Measurements from ENCODE around the gene IRF8.

Gene IRF8

DNA sequence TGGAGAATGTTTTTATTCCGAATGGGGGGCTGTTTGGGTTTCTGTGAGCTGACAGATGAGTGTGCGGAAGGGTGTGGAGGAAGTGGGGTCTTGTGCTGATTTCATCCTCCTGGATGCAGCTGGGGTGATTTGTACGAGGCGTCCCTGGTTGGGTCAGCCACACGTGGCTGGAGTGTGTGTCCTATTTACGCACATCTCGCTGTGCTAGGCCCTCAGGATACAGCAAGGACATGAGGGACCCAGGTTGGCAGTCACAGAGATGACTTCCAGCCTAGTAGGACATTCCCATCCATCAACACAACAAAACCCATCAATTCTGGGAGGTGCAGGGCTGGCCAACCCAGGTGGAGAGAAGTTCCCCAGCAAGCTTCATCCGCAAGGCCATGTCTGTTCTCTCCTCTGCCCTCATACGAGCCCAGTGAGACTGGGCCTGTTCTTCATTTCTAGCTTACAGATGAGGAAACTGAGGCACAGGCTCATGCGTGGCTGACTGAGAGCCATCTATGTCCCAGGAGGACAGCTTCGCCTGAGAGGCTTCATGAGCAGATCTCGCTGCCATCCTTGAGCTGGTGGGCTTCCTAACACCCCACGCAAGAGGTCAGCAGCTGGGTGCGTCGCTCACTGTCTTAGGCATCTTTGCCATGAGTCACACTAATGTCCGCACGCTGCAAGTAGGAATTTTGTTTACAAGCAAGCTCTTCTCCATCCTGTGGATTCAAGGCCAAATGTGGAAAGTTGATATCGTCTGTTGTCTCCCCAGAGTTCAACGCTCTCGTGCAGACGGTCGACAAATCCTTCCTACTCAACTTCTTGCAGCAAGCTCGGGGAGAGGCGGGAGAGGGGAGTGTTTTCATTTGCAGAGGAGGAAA is 24.4 kb downstream of the IRF8 start:
- Histone ChIP-seq H3F3A (ENCODE audit: control insufficient read depth, insufficient read depth) (peaks cover 63% of the 10 kb centered on the region), H3K79me2 (ENCODE audit: control insufficient read depth, low read length) (no peaks in the 10 kb centered on the region), H3K4me1 (ENCODE audit: control insufficient read depth, low read length) (peaks cover 27% of the 10 kb centered on the region), H3K9me3 (ENCODE audit: control insufficient read depth, insufficient read depth, low read length) (no peaks in the 10 kb centered on the region), H3K36me3 (ENCODE audit: control insufficient read depth, low read length) (peaks cover 43% of the 10 kb centered on the region), H3K9me2 (replicated peaks; ENCODE audit: control insufficient read depth, low read length) (no peaks in the 10 kb centered on the region), H3K4me3 (ENCODE audit: low read length) (no peak overlapping the region), H3K4me2 (ENCODE audit: low read length) (no peak overlapping the region), H3K27ac (ENCODE audit: low read depth, low read length) (no peak overlapping the region), H3K27me3 (ENCODE audit: control insufficient read depth, low read length) (no peaks in the 10 kb centered on the region), H4K20me1 (ENCODE audit: control insufficient read depth, insufficient read depth, low read depth, low read length) (no peaks in the 10 kb centered on the region)
- no peak for TF ChIP-seq EZH2phosphoT487 (IDR thresholded peaks at IDR 0.05; ENCODE audit: borderline replicate concordance, low read length)
- TF ChIP-seq, protein P1, sequence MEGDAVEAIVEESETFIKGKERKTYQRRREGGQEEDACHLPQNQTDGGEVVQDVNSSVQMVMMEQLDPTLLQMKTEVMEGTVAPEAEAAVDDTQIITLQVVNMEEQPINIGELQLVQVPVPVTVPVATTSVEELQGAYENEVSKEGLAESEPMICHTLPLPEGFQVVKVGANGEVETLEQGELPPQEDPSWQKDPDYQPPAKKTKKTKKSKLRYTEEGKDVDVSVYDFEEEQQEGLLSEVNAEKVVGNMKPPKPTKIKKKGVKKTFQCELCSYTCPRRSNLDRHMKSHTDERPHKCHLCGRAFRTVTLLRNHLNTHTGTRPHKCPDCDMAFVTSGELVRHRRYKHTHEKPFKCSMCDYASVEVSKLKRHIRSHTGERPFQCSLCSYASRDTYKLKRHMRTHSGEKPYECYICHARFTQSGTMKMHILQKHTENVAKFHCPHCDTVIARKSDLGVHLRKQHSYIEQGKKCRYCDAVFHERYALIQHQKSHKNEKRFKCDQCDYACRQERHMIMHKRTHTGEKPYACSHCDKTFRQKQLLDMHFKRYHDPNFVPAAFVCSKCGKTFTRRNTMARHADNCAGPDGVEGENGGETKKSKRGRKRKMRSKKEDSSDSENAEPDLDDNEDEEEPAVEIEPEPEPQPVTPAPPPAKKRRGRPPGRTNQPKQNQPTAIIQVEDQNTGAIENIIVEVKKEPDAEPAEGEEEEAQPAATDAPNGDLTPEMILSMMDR (IDR thresholded peaks at IDR 0.05; ENCODE audit: low read depth, low read length, poor library complexity, severe bottlenecking) = no peak

GRCh38 chr16:85924675-85925074 is 25.7 kb downstream of the IRF8 start:
- Histone ChIP-seq H3F3A (ENCODE audit: control insufficient read depth, insufficient read depth) (peaks cover 56% of the 10 kb centered on the region), H3K4me1 (ENCODE audit: control insufficient read depth, low read length) (peaks cover 38% of the 10 kb centered on the region), H3K9me3 (ENCODE audit: control insufficient read depth, insufficient read depth, low read length) (no peaks in the 10 kb centered on the region), H3K9me2 (replicated peaks; ENCODE audit: control insufficient read depth, low read length) (no peaks in the 10 kb centered on the region), H3K27ac (ENCODE audit: low read depth, low read length) (no peak overlapping the region), H3K79me2 (ENCODE audit: control insufficient read depth, low read length) (no peaks in the 10 kb centered on the region), H4K20me1 (ENCODE audit: control insufficient read depth, insufficient read depth, low read depth, low read length) (no peaks in the 10 kb centered on the region), H3K27me3 (ENCODE audit: control insufficient read depth, low read length) (no peaks in the 10 kb centered on the region), H3K4me3 (ENCODE audit: low read length) (no peak overlapping the region), H3K4me2 (ENCODE audit: low read length) (no peak overlapping the region), H3K36me3 (ENCODE audit: control insufficient read depth, low read length) (peaks cover 30% of the 10 kb centered on the region)
- TF ChIP-seq EZH2phosphoT487 (IDR thresholded peaks at IDR 0.05; ENCODE audit: borderline replicate concordance, low read length) = no peak
- TF ChIP-seq, protein P1 (IDR thresholded peaks at IDR 0.05; ENCODE audit: low read depth, low read length, poor library complexity, severe bottlenecking) = no peak

DNA sequence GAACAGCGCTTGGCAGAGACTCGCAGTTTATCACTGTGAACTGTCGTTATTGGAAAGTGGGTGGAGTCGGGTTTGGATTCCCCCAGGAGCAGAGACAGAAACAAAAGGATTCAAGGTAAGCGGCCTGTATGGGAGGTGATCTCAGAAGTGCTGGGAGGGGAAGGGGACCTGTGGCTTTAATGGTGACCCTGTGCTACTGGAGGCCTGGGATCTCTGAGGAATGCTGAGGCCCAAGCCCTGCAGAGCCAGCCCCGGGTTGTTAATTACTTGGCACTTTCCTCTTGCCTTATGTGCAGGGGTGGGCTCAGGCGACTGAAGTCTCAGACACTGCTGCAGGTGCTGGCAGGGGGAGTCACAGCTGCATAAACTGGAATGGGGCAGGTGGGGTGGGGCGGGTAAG is 27.4 kb downstream of the IRF8 start:
- Histone ChIP-seq H3K9me2 (replicated peaks; ENCODE audit: control insufficient read depth, low read length) (no peaks in the 10 kb centered on the region), H3K27ac (ENCODE audit: low read depth, low read length) (no peak overlapping the region), H3F3A (ENCODE audit: control insufficient read depth, insufficient read depth) (peaks cover 42% of the 10 kb centered on the region), H3K4me1 (ENCODE audit: control insufficient read depth, low read length) (peaks cover 48% of the 10 kb centered on the region), H3K36me3 (ENCODE audit: control insufficient read depth, low read length) (peaks cover 14% of the 10 kb centered on the region), H3K79me2 (ENCODE audit: control insufficient read depth, low read length) (no peaks in the 10 kb centered on the region), H3K9me3 (ENCODE audit: control insufficient read depth, insufficient read depth, low read length) (no peaks in the 10 kb centered on the region), H3K27me3 (ENCODE audit: control insufficient read depth, low read length) (no peaks in the 10 kb centered on the region), H3K4me2 (ENCODE audit: low read length) (peak overlapping the region; percentile 24), H4K20me1 (ENCODE audit: control insufficient read depth, insufficient read depth, low read depth, low read length) (no peaks in the 10 kb centered on the region), H3K4me3 (ENCODE audit: low read length) (no peak overlapping the region)
- no peak for TF ChIP-seq EZH2phosphoT487 (IDR thresholded peaks at IDR 0.05; ENCODE audit: borderline replicate concordance, low read length)
- TF ChIP-seq, protein P1 (IDR thresholded peaks at IDR 0.05; ENCODE audit: low read depth, low read length, poor library complexity, severe bottlenecking) = no peak

Measured in DOHH2 (cell line).